Medulla oblongata (tissue), 1 donor: ENCODE measurements around the gene CLDN9.
A peak's percentile ranks its signal among the peaks of the same experiment; 100 is the strongest.

Source experiments
- DNase-seq: peaks from one replicate; pipeline ENCODE4 v3.0.0-alpha.2; 2015; ENCODE audit errors: extremely low spot score

The CLDN9 gene

DNA sequence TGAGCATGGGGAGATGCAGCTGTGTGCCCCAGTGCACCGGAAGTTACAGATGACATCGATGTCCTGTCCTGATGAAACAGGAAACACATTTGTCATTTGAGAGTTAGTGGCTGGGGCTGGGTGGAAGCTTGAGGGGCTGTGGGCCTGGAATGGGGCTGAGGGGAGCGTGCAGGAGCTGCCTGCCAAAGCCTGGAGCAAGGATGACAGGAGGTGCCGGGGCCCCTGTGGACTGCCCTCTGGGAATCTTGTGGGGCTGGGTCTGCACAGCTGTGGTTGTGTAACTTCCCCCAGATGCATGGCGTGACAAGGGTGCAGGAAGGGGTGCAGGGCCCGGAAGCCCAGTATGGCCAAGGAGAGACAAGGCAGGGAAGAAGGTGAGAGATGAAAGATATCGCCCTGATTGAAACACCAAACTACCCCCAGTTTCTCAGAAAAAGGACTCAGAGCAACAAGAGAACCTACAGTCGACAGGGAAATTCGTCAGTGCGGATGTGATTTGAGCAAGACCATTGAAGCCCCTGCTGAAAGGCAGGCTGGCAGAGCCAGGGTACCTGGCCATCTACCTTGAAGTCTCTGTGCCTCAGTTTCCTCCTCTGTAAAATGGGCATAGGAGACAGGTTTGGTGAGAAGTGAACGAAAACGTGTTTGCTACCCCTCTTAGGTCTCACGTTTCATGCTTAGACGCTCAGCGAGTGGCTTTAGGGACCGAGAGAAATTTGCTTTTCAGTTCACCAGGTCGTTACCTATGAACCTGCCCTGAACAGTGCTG, 42.4 kb downstream of the CLDN9 start:
- no peak for DNase-seq

DNA sequence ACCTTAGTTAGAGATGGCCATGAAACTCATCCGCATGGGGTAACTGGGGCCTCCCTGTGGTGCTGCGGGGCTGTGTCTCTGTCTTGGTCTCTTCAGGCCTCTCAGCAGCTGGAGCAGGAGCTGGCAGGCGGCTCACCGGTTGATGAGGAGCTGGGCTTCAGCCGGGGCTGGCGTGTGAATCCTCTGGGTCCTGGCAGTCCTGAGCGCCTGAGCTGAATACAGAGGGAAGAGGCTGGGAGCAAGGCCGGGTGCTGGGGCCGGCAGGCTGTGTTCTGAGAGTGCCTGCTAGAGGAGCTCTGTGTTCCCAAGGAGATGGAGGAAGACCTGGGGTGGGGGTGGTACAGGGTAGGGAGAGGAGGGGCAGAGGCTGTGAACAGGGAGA, 43.0 kb downstream of the CLDN9 start:
- peak; percentile 17 for DNase-seq

GRCh38 chr16:3056336-3057180, 43.8 kb downstream of the CLDN9 start:
- no peak for DNase-seq

DNA sequence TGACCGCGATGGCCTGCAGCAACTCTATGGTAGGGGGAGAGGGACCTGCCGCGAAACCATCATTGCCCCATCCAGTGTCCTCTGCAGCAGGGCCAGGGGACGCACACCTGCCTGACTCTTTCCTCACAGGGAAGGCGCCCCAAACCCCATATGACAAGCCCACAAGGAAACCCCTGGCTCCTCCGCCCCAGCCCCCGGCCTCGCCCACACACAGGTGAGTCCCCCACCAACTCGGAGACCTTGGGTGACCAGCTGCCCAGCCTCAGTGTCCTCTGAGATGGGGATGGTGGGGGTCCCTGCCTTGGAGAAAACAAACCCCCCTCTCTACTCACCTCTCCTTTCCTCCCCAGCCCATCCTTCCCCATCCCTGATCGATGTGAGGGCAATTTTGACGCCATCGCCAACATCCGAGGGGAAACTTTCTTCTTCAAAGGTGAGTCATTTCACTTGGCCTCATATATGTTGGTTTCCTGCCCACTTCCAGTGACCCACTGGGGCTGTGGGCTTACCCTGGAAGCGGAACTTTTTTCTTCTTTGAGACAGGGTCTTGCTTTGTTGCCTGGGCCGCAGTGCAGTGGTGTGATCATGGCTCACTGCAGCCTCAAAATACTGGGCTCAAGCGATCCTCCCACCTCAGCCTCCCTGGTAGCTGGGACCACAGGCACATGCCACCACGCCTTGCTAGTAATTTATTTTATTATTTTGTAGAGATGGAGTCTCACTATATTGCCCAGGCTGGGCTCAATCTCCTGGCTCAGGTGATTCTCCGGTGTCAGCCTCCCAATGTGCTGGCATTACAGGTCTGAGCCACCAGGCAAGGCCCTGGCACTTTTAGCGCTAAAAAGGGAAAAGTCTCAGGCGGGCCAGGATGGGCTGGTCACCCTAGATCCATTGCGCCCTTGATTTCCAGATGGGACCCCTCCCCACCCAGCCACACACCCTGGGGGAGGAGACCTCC, 44.7 kb downstream of the CLDN9 start:
- DNase-seq = no peak

GRCh38 chr16:3058139-3059030, 45.7 kb downstream of the CLDN9 start:
- DNase-seq = peak; percentile 34

- DNase-seq = peak; percentile 89
Observed at GRCh38 chr16:3059041-3059722, 46.5 kb downstream of the CLDN9 start.

- DNase-seq = no peak
Observed at GRCh38 chr16:3059723-3060242, 47.1 kb downstream of the CLDN9 start.

GRCh38 chr16:3060339-3061127, 47.8 kb downstream of the CLDN9 start:
- no peak for DNase-seq

- DNase-seq = no peak
Observed at GRCh38 chr16:3062553-3062952, 49.8 kb downstream of the CLDN9 start.

DNA sequence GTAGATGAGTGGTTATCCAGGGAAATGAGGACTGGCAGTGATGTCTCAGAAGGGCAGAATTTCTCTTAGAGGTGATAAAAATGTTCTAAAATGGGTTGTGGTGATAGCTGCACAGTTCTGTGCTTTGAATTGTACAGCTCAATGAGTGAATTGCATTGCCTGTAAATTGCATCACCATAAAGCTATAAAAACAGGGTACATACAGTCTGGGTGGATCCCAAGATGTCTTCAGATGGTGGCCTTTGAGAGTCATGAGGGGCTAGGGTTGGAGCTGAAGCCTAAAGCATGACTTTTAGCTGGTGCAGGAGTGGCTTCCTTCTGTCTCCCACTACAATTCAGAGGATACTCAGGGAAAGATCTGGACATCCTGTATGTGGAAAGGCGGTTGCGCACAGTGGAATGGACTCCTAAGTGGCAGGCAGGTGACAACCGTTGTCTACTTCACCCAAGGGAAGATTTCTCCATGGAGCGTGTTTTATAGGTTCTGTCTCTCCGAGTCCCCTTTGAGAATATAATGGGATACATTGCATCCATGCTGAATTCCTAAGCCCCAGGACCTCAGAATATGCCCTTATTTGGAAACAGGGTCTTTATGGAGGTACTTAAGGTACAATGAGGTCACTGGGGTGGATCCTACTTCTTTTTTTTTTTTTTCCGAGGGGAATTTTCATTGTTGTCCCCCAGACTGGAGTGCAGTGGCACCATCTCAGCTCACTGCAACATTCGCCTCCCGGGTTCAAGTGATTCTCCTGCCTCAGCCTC, 51.1 kb downstream of the CLDN9 start:
- no peak for DNase-seq
